HTR-8/SVneo (cell line): ENCODE results near the gene MYO5B.
A peak's percentile ranks its signal among the peaks of the same experiment; 100 is the strongest.

Experiments used
- DNase-seq: peaks from one replicate; pipeline ENCODE4 v3.0.0; 2011; ENCODE audit warnings: low spot score, mixed read lengths; ENCODE audit not compliant: insufficient read length
- FAIRE-seq: peaks from 2 replicates; lab custom pipeline; 2011; peaks lifted over from hg19 to GRCh38; lab: Jason Lieb, UNC

The MYO5B gene

DNA sequence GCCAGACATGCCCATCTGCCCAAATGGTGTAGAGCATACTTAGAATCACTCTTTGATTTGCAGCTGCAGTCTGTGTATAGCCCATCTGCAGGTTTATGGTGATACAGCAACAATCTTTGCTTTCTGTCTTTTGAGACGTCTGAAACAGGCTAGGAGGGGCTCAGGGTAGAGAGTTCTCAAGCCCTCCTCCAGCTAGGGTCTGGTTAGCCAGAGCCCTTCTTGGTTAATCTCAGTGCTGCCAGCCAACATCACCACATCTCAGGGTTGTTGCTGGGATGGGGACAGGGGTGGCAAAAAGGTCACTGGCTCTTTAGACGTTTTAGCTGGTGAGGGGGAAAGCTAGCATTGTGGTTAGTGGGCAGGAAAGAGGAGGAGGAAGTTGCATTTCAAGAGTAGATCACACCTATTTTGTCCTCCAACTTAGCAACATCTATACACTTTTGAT lies 245.0 kb downstream of the MYO5B start:
- FAIRE-seq, result no peak
- no peak for DNase-seq

DNA sequence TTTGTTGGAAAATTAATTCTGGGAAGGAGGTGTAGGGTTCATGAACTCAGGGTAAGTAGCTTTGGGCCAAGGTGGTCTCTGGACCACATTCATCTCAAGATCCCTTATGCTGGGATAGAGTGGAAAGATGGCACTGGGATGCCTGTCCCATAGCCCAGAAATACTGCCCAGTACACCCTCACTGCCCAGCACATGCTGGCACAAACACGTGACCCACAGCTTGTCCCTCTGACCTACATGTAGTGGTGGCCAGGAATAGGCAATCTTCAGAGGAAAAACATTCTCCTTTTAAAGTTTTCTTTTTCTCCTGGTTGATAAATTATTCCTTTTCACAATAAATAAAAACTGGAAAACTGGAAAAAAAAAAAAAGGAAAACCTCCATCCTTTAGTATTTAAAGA lies 246.0 kb downstream of the MYO5B start:
- DNase-seq, result no peak
- no peak for FAIRE-seq

DNA sequence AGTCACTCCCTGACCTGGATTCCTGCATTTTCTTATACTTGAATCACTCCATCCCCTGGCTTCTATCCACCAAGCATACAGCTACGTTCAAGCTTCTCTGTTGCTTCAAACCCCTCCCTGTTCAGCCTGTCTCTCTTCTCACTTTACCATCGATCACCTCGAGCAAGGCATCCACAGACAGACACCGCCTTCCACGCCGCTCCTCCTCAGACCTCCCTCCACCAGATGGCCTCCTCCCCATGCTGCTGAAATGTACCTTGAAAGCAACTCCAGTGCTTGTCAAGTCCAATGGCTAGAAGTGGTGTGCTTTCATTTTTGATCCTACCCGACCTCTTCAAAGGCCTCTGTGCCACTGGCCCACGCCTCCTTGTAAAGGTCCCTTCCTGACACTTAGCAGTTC lies 250.3 kb downstream of the MYO5B start:
- DNase-seq (no peak), FAIRE-seq (no peak)

DNA sequence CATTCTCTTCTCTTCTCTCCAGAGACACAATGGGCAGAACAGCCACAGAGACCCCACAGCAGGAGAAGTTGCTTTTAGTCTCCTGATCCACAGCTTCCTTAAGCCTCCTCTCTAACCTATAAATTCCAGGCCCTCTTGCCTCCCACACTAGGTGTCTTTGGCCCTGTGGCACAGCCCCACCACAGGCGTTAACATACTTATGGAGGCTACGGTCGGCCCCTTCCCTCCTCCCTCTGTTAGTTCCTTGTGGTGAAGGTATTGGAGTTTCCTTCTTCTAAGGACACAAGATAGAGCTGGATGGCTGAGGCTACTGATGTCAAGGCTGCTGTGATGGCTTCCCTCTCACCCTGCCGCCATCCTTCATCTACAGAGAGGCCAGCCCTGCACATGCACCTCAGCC lies 258.1 kb downstream of the MYO5B start:
- DNase-seq (no peak), FAIRE-seq (no peak)

DNA sequence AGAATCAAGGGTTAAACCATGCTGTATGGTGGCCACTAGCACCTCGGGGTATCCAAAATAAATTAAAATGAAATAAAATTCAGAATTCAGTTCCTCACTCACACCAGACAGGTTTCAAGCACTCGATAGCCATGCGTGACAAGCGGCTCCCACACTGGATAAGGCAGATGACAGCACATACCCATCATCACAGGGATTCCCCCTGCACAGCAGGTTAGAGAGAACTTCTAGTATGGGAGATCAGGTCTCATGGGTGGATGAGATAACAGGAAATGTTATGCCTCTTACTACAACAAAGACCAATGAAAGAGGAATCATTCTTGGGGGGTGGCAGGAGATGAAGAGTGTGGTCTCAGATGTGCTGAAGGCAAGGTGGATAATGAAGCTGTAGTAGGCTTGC lies 259.7 kb downstream of the MYO5B start:
- no peak for DNase-seq
- no peak for FAIRE-seq

DNA sequence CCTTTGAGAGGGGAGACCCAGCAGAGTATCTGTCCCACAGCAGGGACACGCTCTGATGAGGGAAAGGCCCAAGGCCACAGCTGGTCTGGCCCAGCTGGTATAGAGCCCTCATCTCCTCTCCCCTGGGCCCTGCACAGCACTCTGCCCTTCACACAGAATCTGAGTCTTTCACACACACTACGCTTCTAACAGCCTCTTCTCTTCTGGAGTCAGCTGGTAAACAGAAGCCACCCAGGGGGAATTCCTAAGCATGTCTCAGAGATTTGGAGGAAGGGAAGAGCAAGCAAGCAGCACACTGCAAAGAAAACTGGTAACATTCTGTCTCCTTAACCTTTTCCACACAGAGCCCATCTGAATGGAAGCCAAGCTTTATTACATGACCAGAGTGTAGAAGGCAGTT lies 260.5 kb downstream of the MYO5B start:
- FAIRE-seq, result no peak
- no peak for DNase-seq

DNA sequence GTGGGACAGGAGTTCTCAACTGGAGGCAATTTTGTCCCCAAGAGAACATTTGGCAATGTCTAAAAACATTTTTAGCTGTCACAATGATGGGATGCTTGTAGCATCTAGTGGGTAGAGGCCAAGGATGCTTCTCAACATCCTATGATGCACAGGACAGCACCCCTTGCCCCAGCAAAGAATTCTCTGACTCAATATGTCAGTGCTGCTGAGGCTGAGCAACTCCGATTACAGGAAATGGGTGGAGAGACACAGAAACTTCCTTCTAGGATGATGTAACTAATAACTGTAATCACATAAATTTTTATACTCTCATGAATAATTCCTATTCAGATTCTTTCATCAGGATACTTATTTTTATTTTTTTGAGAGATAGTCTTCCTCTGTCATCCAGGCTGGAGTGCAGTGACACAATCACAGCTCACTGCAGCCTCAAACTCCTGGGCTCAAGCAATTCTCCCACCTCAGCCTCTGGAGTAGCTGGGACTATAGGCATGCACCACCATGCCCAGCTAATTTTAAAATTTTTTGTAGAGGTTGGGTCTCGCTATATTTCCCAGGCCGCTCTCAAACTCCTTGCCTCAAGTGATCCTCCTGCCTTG lies 261.3 kb downstream of the MYO5B start:
- peak; percentile 14 for DNase-seq
- no peak for FAIRE-seq

DNA sequence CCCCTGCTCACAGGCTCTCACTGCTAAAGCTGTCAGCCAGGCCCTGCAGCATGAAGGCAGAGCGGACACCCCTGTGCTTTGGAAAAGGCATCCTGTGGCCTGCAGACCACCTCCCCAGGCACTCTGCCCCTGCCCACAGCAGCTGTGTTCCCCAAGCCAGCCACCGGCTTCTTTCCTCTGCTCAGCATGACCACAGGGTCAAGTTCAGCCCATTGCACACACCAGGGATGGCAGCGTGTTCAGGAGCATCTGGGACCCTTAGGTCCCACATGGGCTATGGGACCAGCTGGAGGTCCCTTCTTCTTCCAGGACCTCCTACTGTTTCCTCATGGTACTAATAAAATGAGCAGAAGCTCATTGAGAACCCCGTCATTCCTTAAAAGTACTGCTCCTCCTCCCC lies 263.2 kb downstream of the MYO5B start:
- no peak for FAIRE-seq
- no peak for DNase-seq

DNA sequence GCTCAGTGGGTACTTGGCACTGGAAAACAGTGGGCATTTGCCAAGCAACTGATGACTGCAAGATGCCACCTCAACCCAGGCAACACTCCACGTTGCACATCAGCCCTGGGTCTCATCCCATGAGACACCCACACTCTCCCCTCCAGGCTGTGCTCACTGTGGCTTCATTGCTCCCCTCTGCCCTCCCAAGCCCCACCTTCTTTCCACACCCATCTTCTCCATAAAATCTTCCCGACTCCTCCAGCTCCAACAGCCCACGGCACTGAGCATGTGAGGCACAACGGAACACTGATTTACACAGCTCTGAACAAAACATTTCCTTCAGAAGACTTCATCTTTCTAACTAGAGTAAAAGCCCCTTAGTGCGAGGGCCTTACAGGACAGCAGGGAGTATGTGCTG lies 263.8 kb downstream of the MYO5B start:
- FAIRE-seq (no peak), DNase-seq (no peak)

DNA sequence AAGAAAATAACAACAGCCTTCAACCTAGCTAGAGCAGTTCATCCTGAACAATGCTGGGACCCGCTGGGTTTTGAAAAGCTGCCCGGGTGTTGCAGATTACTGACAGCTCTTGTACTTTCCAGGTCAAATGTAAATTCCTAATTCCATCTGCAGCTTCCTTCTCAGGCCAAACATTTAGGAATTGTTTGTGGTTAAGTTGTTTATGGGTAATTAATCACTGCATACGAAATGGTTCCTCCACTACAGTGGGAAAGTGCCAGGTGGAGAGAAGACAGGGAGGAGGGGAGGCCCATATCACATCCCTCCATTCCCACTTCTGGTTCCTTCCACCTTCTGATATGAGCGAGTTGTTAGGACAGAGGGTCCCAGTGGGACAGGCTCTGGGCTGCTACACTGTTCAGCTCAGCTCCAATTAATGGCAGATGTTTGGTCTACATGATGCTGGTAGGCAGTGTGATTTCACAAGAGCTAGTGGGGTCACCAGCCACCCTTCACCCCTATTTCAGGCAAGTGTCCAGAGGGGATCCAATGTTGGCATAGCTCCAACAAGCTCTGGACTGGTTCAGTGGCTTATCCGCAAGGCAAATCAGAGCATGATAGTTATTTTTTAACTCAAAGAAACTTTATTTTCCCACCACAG lies 268.7 kb downstream of the MYO5B start:
- DNase-seq, result no peak
- FAIRE-seq, result no peak

DNA sequence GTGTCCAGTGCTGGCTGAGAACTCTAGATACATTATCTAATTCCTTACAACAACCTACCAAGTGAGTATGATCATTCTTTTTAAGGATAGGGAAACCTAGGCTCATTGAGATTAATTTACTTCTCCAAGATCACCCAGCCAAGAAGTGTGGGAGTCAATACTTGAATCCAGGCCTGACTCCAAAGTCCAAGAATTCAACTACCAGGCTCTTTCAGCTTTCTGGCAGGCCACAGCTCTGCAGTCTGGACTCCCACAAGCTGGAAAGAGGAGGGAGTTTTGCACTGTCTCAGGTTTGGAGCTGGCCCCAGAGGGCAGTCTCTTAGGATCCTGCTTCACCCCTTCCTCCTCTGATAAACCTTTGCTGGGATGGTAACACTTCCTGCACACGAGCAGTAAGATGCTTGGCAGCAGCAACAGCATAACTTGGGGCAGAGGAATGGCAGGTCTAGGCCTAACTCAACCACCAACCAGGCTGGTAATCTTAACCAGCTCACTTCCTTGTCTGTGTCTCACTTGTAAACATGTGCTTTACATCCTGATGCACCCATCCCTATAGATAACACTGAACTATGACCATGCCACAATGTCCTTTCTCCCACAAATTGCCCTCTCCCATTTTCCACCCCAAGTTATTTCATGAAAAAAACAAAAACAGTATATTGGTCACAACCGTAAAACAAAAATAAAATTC lies 270.5 kb downstream of the MYO5B start:
- no peak for DNase-seq
- no peak for FAIRE-seq

DNA sequence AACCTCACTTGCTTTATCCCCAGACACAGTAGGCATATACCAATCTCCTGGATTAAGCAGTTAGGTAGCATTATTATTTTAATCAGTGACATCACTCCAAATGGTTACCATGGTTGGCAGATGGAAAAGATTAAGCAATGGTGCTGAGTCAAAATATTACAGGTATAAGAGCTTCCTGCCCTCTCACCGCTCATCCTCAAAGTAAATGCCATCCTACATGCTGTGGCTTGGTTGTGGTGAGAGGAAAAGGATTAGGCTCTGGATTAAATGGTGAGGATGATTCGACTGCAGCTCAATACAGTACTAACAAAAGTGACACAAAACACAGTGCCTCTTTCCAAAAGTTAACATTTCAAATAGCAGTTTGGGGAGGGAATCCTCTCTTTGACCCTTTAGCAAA lies 272.7 kb downstream of the MYO5B start:
- FAIRE-seq (no peak), DNase-seq (no peak)

DNA sequence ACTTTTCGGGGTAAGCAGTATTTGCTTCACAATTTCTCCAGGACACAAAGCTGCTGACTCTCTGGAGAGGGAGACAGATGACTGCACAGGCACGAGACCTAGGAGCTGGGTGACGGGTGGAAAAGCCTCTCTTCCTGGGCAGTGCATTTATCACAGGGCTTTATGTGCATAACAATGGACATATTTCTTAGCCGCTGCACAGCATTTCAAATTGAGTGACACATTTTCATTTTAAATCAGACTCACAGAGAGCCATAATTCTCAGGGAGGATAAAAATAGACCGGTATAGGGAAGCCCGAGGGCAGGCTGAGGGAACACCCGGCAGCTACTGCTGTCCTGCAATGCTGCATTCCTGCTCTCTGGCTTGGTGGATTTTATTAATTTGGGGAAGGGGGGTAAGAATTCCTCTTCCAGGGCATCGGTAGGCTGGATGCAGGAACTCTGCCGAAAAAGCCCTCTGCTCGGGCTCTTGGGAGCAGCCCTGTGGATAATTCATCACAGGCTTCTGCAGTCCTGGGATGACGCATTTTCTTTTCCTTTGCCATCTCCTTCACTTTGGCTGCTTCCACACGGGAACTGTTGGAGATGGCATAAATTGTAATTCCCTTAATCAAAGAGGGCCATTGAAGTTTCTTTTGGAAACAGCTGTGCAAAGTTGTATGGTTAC lies 273.5 kb downstream of the MYO5B start:
- no peak for DNase-seq
- FAIRE-seq, result no peak

DNA sequence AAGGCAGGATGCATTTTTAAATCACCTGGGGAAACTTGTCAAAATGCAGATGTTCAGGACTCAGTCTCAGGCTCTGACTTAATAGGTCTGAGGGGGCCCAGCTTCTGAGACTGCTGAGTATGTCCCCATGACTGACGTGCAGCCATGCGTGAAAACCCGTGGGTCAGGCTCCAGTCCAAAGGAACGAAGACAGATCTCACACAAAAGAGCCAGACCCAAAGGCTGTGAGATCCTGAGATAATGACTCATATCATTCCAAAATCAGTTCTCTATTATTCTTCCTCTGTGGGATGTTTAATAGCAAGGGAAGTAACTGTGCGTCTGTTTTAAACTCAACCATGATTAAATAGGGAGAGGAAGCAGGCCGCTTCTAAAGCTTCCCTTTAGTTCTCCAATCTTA lies 274.2 kb downstream of the MYO5B start:
- no peak for FAIRE-seq
- DNase-seq, result no peak

DNA sequence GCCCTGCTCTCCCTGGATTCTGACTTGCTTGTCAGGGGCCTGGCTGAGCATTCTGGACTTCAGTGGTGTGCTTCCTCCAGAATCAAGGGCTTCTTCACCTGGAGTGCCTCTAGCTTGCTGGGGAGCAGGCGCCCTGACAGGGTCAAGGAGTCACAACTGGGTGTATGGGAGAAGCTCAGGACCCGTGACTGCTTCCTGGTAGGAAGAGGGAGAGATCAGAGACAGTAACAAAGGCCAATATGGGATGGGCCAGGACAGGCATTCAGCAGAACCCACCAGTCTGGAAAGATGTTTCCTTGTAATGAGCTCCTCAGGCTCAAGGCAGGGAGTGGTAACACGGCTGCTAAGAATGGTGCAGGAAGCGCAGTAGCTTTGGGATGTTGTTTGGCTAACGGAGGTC lies 277.2 kb downstream of the MYO5B start:
- DNase-seq, result no peak
- FAIRE-seq, result no peak

DNA sequence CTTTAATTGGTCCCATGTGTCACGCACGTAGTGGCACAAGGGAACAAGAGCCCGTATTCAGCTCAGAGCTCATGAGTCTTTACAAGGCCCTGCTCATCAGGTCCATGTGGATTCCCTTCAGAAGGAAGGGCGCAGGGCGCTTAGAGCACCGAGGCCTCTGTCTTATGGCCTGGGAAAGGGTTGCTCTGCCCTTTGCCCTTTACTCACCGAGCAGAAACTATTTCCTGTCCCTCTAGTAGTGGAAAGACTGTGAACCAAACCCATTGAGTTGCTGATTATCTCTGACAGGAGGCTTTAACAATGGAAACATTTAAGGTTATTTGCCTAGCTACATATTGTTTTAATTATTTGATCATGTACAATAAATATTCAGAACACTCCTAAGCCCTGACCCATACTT lies 279.6 kb downstream of the MYO5B start:
- DNase-seq, result no peak
- no peak for FAIRE-seq

DNA sequence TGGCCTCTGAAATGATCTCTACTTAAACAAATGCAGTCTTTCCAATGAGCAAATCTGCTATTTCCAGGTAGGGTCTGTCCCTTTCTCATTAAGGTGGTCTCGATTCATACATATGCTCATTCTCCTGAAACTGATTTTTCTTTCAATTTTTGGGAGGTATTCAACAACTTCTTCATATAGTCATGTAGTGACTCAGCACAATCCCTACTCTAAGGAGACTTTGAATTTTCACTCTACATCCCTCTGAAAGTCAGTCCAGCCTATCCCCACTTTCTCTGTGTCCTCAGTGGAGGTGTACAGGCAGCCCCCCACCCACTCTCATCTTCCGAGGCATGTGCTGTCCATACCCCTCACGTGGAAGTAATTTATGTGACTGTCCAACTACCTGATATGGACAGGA lies 281.7 kb downstream of the MYO5B start:
- FAIRE-seq (no peak), DNase-seq (no peak)

DNA sequence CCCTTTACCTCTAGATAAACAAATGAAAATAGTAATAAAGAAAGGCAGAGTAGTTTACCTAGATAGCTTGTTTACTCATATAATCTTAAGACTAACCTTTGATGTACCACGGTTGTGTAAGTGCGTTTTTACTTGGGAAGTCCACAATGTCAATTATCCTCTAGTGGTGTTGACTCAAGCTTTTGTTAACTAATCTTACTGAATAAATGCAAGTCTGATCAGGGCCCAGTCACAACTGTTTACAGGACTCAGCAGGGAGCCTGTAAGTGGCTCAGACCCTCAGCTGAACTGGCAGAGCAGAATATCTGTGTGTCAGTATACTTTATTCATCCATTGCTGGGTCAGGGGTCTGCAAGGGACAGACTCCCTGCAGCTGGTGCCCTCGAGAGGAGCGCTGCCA lies 283.5 kb downstream of the MYO5B start:
- no peak for FAIRE-seq
- DNase-seq, result no peak

DNA sequence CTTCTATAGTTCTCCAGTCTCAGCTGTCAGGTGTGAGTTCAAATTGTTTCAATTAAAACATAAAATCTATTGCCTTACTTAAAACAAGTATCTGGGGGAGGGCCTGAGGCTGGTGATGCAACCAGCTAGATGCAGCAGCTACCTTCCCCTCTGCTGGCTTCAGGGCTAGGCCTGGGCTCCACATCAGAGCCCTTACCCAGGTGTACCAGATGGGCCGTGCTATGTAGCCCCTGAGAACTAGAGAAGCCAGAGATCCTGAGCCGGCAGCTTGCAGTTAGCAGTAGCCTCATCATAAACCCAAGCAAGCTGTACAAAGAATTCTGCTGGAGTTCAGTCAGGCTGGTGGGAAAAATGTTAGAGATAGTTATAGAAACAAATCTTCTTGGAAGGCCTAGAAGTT lies 284.0 kb downstream of the MYO5B start:
- FAIRE-seq (no peak), DNase-seq (no peak)

DNA sequence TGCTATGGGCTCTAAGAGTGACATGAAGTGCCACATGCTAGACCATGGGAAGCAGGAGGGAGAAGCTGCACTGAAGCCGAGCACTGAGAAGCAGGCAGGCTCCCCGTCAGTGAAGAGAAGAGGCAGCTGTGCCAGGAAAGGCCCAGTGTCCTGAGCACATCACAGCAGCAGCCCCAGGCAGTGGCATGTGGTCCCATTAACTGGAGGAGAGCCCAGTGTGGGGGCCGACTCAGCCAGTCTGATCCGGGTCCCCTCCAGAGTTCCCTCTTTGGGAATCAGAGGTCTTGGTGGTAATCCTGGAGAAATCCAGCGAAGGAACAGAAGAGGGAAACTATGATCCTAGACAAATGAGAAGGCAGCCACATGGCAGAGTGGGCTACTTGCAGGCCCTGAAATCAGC lies 284.9 kb downstream of the MYO5B start:
- DNase-seq, result no peak
- FAIRE-seq, result no peak

DNA sequence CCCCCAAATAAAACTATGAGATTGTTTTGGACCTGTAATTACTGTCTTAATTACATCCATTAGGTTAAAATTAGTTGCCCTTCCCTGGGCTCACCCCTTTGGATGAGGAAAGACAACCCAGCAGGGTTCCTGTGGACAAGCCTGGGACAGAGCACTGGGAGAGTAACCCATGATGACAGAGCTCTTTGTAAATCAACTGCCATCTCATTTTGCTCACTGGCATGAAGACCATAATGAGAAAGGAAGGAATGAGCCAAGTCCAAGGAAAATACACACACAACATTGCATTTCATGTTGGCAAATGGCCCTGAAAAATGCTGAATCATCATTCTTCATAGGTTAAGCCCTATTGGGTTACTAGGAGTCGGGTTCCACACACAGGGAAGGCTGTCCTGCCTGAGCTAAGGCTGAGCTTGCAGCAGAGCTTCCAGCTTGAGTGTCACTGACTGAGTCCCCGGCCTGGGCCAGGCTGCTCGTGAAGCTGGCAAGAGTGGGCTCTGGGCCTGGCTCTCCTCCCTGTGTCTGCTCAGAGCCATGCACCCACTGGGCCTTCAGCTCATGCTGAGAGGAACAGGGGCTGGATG lies 287.5 kb downstream of the MYO5B start:
- FAIRE-seq, result no peak
- DNase-seq, result no peak
